Transverse colon (tissue), 4 donors: Measurements from ENCODE around the gene SFRP5.

Experiments used
- CTCF ChIP-seq, 5 experiments: fragments of 200-600 bp in 3 of 5; fragments of 450-650 bp in 2 of 5; sonication (generic) in 3 of 5; IDR thresholded peaks; 1 replicate in 2 of 5; 2 replicates in 3 of 5; pipeline ENCODE4 v1.5.1; 2016 to 2017; ENCODE audit warnings: antibody characterized with exemption in 5 of 5, inconsistent platforms in 3 of 5, mild to moderate bottlenecking in 2 of 5, moderate library complexity in 1 of 5
- POLR2AphosphoS5 ChIP-seq, 3 donors: sonication (generic); formaldehyde crosslinking; IDR thresholded peaks; one replicate each; pipeline ENCODE4 v1.6.1; 2016; ENCODE audit warnings: antibody characterized with exemption in 3 of 3

GRCh38 chr10:97752956-97753355 is 18.8 kb downstream of the SFRP5 start:
- TF ChIP-seq CTCF (IDR thresholded peaks at IDR 0.05) (no peak), POLR2AphosphoS5 (IDR thresholded peaks at IDR 0.05) (no peak)
